ENCODE data around the gene CPED1. TPM values are rescaled to one million over a fixed set of nuclear protein-coding genes. Genes with fewer than 3 reads are reported as not detected.

The CPED1 gene
- total and polyA plus RNA-seq, 10 of the 15 experiments (the other 5 are each of a cell fraction or from before 2014, with no cell fraction given) = 0.01 to 0.77 (median 0.10) TPM; not detected in 1

- no peak for TF ChIP-seq ZBTB4 (CRISPR knock-in tag; IDR thresholded peaks at IDR 0.05)
- no peak for TF ChIP-seq CHD4 (IDR thresholded peaks at IDR 0.05)
- no peak for TF ChIP-seq ZNF24 (IDR thresholded peaks at IDR 0.05)
- TF ChIP-seq PAX8 (IDR thresholded peaks at IDR 0.05) = no peak
- no peak for TF ChIP-seq SIN3A (IDR thresholded peaks at IDR 0.05; ENCODE audit: low read depth, low read length)
- intact Hi-C loops (cut with micrococcal nuclease; ENCODE audit: unreplicated experiment) = no loop called here
- 96% methylated on average over 1 of the region's 1 CpG for WGBS (ENCODE audit: insufficient coverage, insufficient replicate concordance, low lambda C conversion rate, missing lambda C conversion rate)
- no peak for DNase-seq (ENCODE audit: low read depth, low spot score)
- Histone ChIP-seq H3K79me2 (ENCODE audit: control insufficient read depth, insufficient read depth, low read length) (no peaks in the 10 kb centered on the region), H3K4me2 (ENCODE audit: control insufficient read depth, insufficient read depth) (no peak overlapping the region), H3K36me3 (ENCODE audit: control insufficient read depth in 2 of 2, insufficient read depth in 2 of 2, low read length in 1 of 2) (peaks cover 0 to 16% of the 10 kb centered on the region in 2 experiments; a peak in 2 of 4 replicates), H2AFZ (ENCODE audit: control insufficient read depth, low read depth, low read length) (no peak overlapping the region), H4K20me1 (ENCODE audit: control insufficient read depth, insufficient read depth) (no peaks in the 10 kb centered on the region), H3K9ac (ENCODE audit: control insufficient read depth, insufficient read depth, low read length) (no peak overlapping the region), H3K4me3 (no peak overlapping the region), H3K4me1 (ENCODE audit: control insufficient read depth, insufficient read depth, low read length) (no peaks in the 10 kb centered on the region), H3K27ac (ENCODE audit: control insufficient read depth, insufficient read depth) (no peak overlapping the region), H3K9me3 (replicated peaks; ENCODE audit: control insufficient read depth, insufficient read depth, low read length) (no peaks in the 10 kb centered on the region), H3K27me3 (replicated peaks in 1 of 2; ENCODE audit: control insufficient read depth in 2 of 2, insufficient read depth in 2 of 2, low read length in 1 of 2) (no peaks in the 10 kb centered on the region)
- ChIA-PET SMC1A (ENCODE audit: uncharacterized antibody, unreplicated experiment) (interaction anchor here (1.0 to 1.9 kb wide), 2 partner anchors 16 to 157 kb away, joined by 3 to 5 read pairs; no protein-coding TSS in a partner anchor), CTCF (interaction anchor here (2.3 kb wide), 1 partner anchor 23 kb away, joined by 8 read pairs; no protein-coding TSS in a partner anchor), RAD21 (ENCODE audit: unreplicated experiment) (interaction anchor here (1.0 kb wide), 1 partner anchor 15 kb away, joined by 3 read pairs; no protein-coding TSS in a partner anchor), POLR2A (interaction anchor here (1.1 kb wide), 1 partner anchor 22 kb away, joined by 3 read pairs; no protein-coding TSS in a partner anchor)
- no peak for FAIRE-seq
- BruUV-seq (replicated peaks) = no TSS peak
- ATAC-seq = no peak
- in situ Hi-C loops (cut with MboI) = loop anchor here (25.0 kb wide), 1 partner anchor 573 kb away; no protein-coding TSS in a partner anchor
Observed at GRCh38 chr7:120964088-120964487, 24.4 kb upstream of the CPED1 start.
